Effector memory CD4-positive, alpha-beta T cell (primary cell): ENCODE data around the gene TSPAN3.

Source experiments
- DNase-seq, 3 donors: peaks; one replicate each; pipeline ENCODE4 v3.0.0-alpha.2; 2020
- H3K27ac ChIP-seq: 2 replicates; pipeline ENCODE4 v1.7.0; 2013; ENCODE audit warnings: mild to moderate bottlenecking, low read length, moderate library complexity; ENCODE audit not compliant: insufficient read depth, poor library complexity, severe bottlenecking
- H3K27me3 ChIP-seq: replicated peaks from 2 replicates; pipeline ENCODE4 v1.7.0; 2013; ENCODE audit warnings: mild to moderate bottlenecking, low read length; ENCODE audit not compliant: insufficient read depth, control insufficient read depth, poor library complexity, severe bottlenecking
- H3K36me3 ChIP-seq: 2 replicates; pipeline ENCODE4 v1.7.0; 2013; ENCODE audit warnings: mild to moderate bottlenecking, low read length, moderate library complexity; ENCODE audit not compliant: control insufficient read depth, insufficient read depth
- H3K4me1 ChIP-seq: 2 replicates; pipeline ENCODE4 v1.7.0; 2013; ENCODE audit warnings: low read length, mild to moderate bottlenecking; ENCODE audit not compliant: control insufficient read depth, insufficient read depth, poor library complexity, severe bottlenecking
- H3K4me3 ChIP-seq: 2 replicates; pipeline ENCODE4 v1.7.0; 2013; ENCODE audit warnings: low read length, low read depth, mild to moderate bottlenecking; ENCODE audit not compliant: insufficient read depth, poor library complexity, severe bottlenecking
- H3K9me3 ChIP-seq: 2 replicates; pipeline ENCODE4 v1.7.0; 2013; ENCODE audit warnings: mild to moderate bottlenecking, low read length, moderate library complexity; ENCODE audit not compliant: control insufficient read depth

TSPAN3 gene

GRCh38 chr15:77030048-77030927, 40.6 kb downstream of the TSPAN3 start:
- H3K36me3 ChIP-seq, result peaks cover 76% of the 10 kb centered on the region
- no peak for DNase-seq
- H3K27me3 ChIP-seq, result no peaks in the 10 kb centered on the region

GRCh38 chr15:77029166-77030047, 41.5 kb downstream of the TSPAN3 start:
- Histone ChIP-seq H3K4me1 (no peaks in the 10 kb centered on the region), H3K36me3 (peaks cover 77% of the 10 kb centered on the region), H3K27ac (no peak overlapping the region), H3K4me3 (no peak overlapping the region), H3K9me3 (no peaks in the 10 kb centered on the region), H3K27me3 (no peaks in the 10 kb centered on the region)
- DNase-seq, result no peak

More at GRCh38 chr15:77030048-77030927, 40.6 kb downstream of the TSPAN3 start:
- H3K27ac ChIP-seq, result no peak overlapping the region
- no peaks in the 10 kb centered on the region for H3K9me3 ChIP-seq
- H3K4me1 ChIP-seq, result no peaks in the 10 kb centered on the region
- no peak overlapping the region for H3K4me3 ChIP-seq

- Histone ChIP-seq H3K36me3 (peaks cover 79% of the 10 kb centered on the region), H3K4me1 (peaks cover 7% of the 10 kb centered on the region), H3K9me3 (no peaks in the 10 kb centered on the region), H3K4me3 (no peak overlapping the region), H3K27me3 (no peaks in the 10 kb centered on the region), H3K27ac (no peak overlapping the region)
- DNase-seq, result no peak
Measured at GRCh38 chr15:77028451-77029165, 42.3 kb downstream of the TSPAN3 start.

- DNase-seq, result no peak
- Histone ChIP-seq H3K4me3 (no peak overlapping the region), H3K27me3 (no peaks in the 10 kb centered on the region), H3K36me3 (peaks cover 73% of the 10 kb centered on the region), H3K27ac (peak overlapping the region; percentile 22), H3K4me1 (peaks cover 7% of the 10 kb centered on the region), H3K9me3 (no peaks in the 10 kb centered on the region)
Measured at GRCh38 chr15:77027697-77028450, 43.0 kb downstream of the TSPAN3 start.

GRCh38 chr15:77027111-77027696, 43.7 kb downstream of the TSPAN3 start:
- H3K27ac ChIP-seq, result peak overlapping the region; percentile 22
- DNase-seq, result no peak
- peaks cover 67% of the 10 kb centered on the region for H3K36me3 ChIP-seq
- no peak overlapping the region for H3K4me3 ChIP-seq
- no peaks in the 10 kb centered on the region for H3K9me3 ChIP-seq
- no peaks in the 10 kb centered on the region for H3K27me3 ChIP-seq
- peaks cover 12% of the 10 kb centered on the region for H3K4me1 ChIP-seq

GRCh38 chr15:77026501-77027110, 44.3 kb downstream of the TSPAN3 start:
- no peak overlapping the region for H3K27ac ChIP-seq
- no peak for DNase-seq
- no peaks in the 10 kb centered on the region for H3K27me3 ChIP-seq
- H3K4me1 ChIP-seq, result peaks cover 18% of the 10 kb centered on the region
- H3K36me3 ChIP-seq, result peaks cover 61% of the 10 kb centered on the region
- H3K4me3 ChIP-seq, result no peak overlapping the region
- no peaks in the 10 kb centered on the region for H3K9me3 ChIP-seq

- DNase-seq, result no peak
- no peak overlapping the region for H3K4me3 ChIP-seq
- H3K27me3 ChIP-seq, result no peaks in the 10 kb centered on the region
- peaks cover 24% of the 10 kb centered on the region for H3K4me1 ChIP-seq
- peaks cover 55% of the 10 kb centered on the region for H3K36me3 ChIP-seq
- H3K9me3 ChIP-seq, result no peaks in the 10 kb centered on the region
- peak overlapping the region; percentile 38 for H3K27ac ChIP-seq
Measured at GRCh38 chr15:77025941-77026411, 44.9 kb downstream of the TSPAN3 start.

- DNase-seq, result no peak
- Histone ChIP-seq H3K4me1 (peaks cover 31% of the 10 kb centered on the region), H3K27ac (peak overlapping the region; percentile 38), H3K36me3 (peaks cover 55% of the 10 kb centered on the region), H3K4me3 (no peak overlapping the region), H3K27me3 (no peaks in the 10 kb centered on the region), H3K9me3 (no peaks in the 10 kb centered on the region)
Measured at GRCh38 chr15:77025083-77025901, 45.6 kb downstream of the TSPAN3 start.
